Endothelial cell of umbilical vein (primary cell): ENCODE data around the gene EPYC. TPM values are rescaled to one million over a fixed set of nuclear protein-coding genes. Genes with fewer than 3 reads are reported as not detected.

Experiments used
- BruUV-seq: library from RNA; stranded (reverse); fragments of 400-500 nt; replicated peaks from 2 replicates; lab custom pipeline; 2021; lab: Mats Ljungman, UMichigan
- CTCF ChIA-PET: fragments of 300-600, 350-600 bp; sonication (Branson Sonifier 250); formaldehyde crosslinking; loops from one replicate; lab custom pipeline; 2021; ENCODE audit warnings: antibody characterized with exemption, inconsistent platforms; lab: Charles Lee
- POLR2A ChIA-PET: fragments of 300-600, 350-600 bp; sonication (Branson Sonifier 250); formaldehyde crosslinking; loops from one replicate; lab custom pipeline; 2021; ENCODE audit warnings: antibody characterized with exemption, inconsistent platforms; lab: Charles Lee
- DNase-seq: peaks from one replicate; pipeline ENCODE4 v3.0.0-alpha.2; 2011; ENCODE audit warnings: low read depth, low spot score
- FAIRE-seq: peaks from 2 replicates; lab custom pipeline; 2011; peaks lifted over from hg19 to GRCh38; lab: Jason Lieb, UNC
- H2AFZ ChIP-seq: 2 replicates; pipeline ENCODE4 v1.6.0; 2012; ENCODE audit warnings: low read depth, low read length, control low read depth, inconsistent platforms
- H3K27ac ChIP-seq: 2 replicates; pipeline ENCODE4 v1.5.1; 2011; ENCODE audit warnings: low read depth, mild to moderate bottlenecking, control low read depth, low read length, moderate library complexity; ENCODE audit not compliant: insufficient read depth
- H3K27me3 ChIP-seq, 2 experiments: 2 replicates each; pipeline versions ENCODE4 v1.6.0 to v1.6.1; 2011; ENCODE audit warnings: low read length in 2 of 2, mixed read lengths in 1 of 2; ENCODE audit not compliant: control insufficient read depth in 2 of 2, insufficient read depth in 2 of 2
- H3K36me3 ChIP-seq, 2 experiments: 2 replicates in 1 of 2; 3 replicates in 1 of 2; pipeline ENCODE4 v1.5.1; 2011; ENCODE audit warnings: low read length in 2 of 2, mild to moderate bottlenecking in 1 of 2, moderate library complexity in 1 of 2; ENCODE audit not compliant: control insufficient read depth in 2 of 2, insufficient read depth in 2 of 2; ENCODE audit errors: extremely low read depth in 1 of 2
- H3K4me1 ChIP-seq: 3 replicates; pipeline ENCODE4 v1.5.1; 2011; ENCODE audit warnings: mild to moderate bottlenecking, low read length; ENCODE audit not compliant: control insufficient read depth, insufficient read depth; ENCODE audit errors: extremely low read depth
- H3K4me2 ChIP-seq: 2 replicates; pipeline ENCODE4 v1.6.1; 2011; ENCODE audit warnings: low read length, control low read depth, mixed read lengths; ENCODE audit not compliant: insufficient read depth
- H3K4me3 ChIP-seq, 3 experiments: fragments of 200-600 bp in 1 of 3; sonication (generic), shearing (Covaris generic) in 1 of 3; replicated peaks in 1 of 3; 2 replicates each; pipeline ENCODE4 v1.5.1; 2011 to 2016; ENCODE audit warnings: control low read depth in 3 of 3, low read length in 3 of 3, mild to moderate bottlenecking in 2 of 3, inconsistent platforms in 1 of 3, low read depth in 1 of 3, moderate library complexity in 1 of 3; ENCODE audit not compliant: insufficient read depth in 1 of 3
- H3K79me2 ChIP-seq: 2 replicates; pipeline ENCODE4 v1.6.0; 2012; ENCODE audit warnings: low read length, inconsistent platforms; ENCODE audit not compliant: control insufficient read depth, insufficient read depth
- H3K9ac ChIP-seq: replicated peaks from 2 replicates; pipeline ENCODE3; 2011; ENCODE audit warnings: low read length, control low read depth; ENCODE audit not compliant: insufficient read depth; ENCODE audit errors: extremely low read depth
- H3K9me1 ChIP-seq: replicated peaks from 3 replicates; pipeline ENCODE4 v1.6.0; 2011; ENCODE audit warnings: mild to moderate bottlenecking, low read length; ENCODE audit not compliant: control insufficient read depth, insufficient read depth; ENCODE audit errors: extremely low read depth
- H3K9me3 ChIP-seq: replicated peaks from 2 replicates; pipeline ENCODE4 v1.5.1; 2012; ENCODE audit warnings: low read length, inconsistent platforms; ENCODE audit not compliant: control insufficient read depth, insufficient read depth
- H4K20me1 ChIP-seq: replicated peaks from 2 replicates; pipeline ENCODE3; 2011; ENCODE audit warnings: mild to moderate bottlenecking, low read length; ENCODE audit not compliant: control insufficient read depth, insufficient read depth; ENCODE audit errors: extremely low read depth
- EZH2 ChIP-seq: IDR thresholded peaks from 2 replicates; pipeline ENCODE4 v1.6.1; 2012; ENCODE audit warnings: borderline replicate concordance, low read depth, mild to moderate bottlenecking, moderate library complexity, low read length, inconsistent platforms; ENCODE audit not compliant: severe bottlenecking
- FOS ChIP-seq: IDR thresholded peaks from 2 replicates; pipeline ENCODE4 v1.6.1; 2011; ENCODE audit warnings: mild to moderate bottlenecking, low read length, moderate library complexity, borderline replicate concordance; ENCODE audit not compliant: insufficient read depth
- GATA2 ChIP-seq: IDR thresholded peaks from 2 replicates; pipeline ENCODE4 v1.7.0; 2011; ENCODE audit warnings: low read depth, mild to moderate bottlenecking, moderate library complexity, mixed read lengths, low read length; ENCODE audit not compliant: insufficient read length, insufficient read depth
- JUN ChIP-seq: IDR thresholded peaks from 2 replicates; pipeline ENCODE4 v1.6.1; 2011; ENCODE audit warnings: borderline replicate concordance, low read depth; ENCODE audit not compliant: insufficient read length, insufficient read depth
- MYC ChIP-seq: IDR thresholded peaks from one replicate; pipeline ENCODE4 v1.6.1; 2011; ENCODE audit warnings: mild to moderate bottlenecking, low read depth, low read length
- POLR2A ChIP-seq: IDR thresholded peaks from 2 replicates; pipeline ENCODE4 v1.6.1; 2012; ENCODE audit warnings: low read depth, mild to moderate bottlenecking, control low read depth, low read length
- POLR2AphosphoS5 ChIP-seq: IDR thresholded peaks from 2 replicates; pipeline ENCODE4 v1.6.1; 2012; ENCODE audit warnings: low read depth, mild to moderate bottlenecking, control low read depth, low read length, moderate library complexity; ENCODE audit not compliant: insufficient read depth
- dilution Hi-C: fragments of 300-500 bp; cut with MboI; formaldehyde crosslinking; loops from one replicate; pipeline ENCODE4 v1.15.0; 2019; ENCODE audit warnings: low sequenced_read_pairs; ENCODE audit not compliant: extremely low pct_ligation_motif_present
- intact Hi-C: fragments of 100-400 bp; cut with micrococcal nuclease; formaldehyde crosslinking; loops from one replicate; pipeline ENCODE4 v1.10.0; 2022
- polyA plus RNA-seq, 4 experiments: library from polyadenylated mRNA; depleted of rRNA in 3 of 4; stranded (reverse) in 3 of 4; unstranded in 1 of 4; fragments of >200 nt; gene quantifications; 2 replicates each; pipeline versions ENCODE4 v1.2.1 to v1.2.3, GENCODE V29; 2011 to 2012; ENCODE audit warnings: missing spikeins in 1 of 4
- total RNA-seq: library from RNA; stranded (reverse); gene quantifications from 2 replicates; pipeline ENCODE4 v1.2.3, GENCODE V29; 2021
- TF ChIP-seq, protein P1 (sequence below): IDR thresholded peaks from 2 replicates; pipeline ENCODE4 v1.6.1; 2011; ENCODE audit not compliant: insufficient read depth, insufficient read length
- TF ChIP-seq, protein P2 (sequence below), 2 donors: IDR thresholded peaks; 1 replicate in 1 of 2; 2 replicates in 1 of 2; pipeline ENCODE4 v1.5.1; 2011; ENCODE audit warnings: low read length in 2 of 2, mild to moderate bottlenecking in 2 of 2, moderate library complexity in 2 of 2, control low read depth in 1 of 2, inconsistent platforms in 1 of 2, low read depth in 1 of 2; ENCODE audit not compliant: insufficient read depth in 1 of 2; ENCODE audit errors: extremely low read depth in 1 of 2

EPYC gene
- total and polyA plus RNA-seq, 2 donors (not counting 3 experiments of a cell fraction or from before 2014, with no cell fraction given): not detected

DNA sequence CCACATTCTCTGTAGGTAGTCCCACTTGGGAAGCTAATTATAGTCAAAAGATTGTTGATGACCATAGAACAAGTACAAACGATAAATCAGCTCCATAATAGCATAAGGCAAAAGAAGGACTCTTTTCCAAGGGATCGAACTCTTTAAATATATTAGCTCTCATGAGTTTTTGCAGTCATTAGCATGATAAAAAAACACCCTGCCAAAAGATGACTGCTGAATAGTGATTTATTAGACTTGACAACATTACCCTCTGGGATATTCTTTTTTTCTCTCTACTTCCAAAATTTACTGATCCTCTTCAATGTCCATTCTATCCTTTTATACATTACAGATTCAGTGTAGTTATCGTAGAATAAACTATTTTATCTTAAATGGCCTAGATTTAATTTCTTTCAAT, 14.2 kb downstream of the EPYC start:
- TF ChIP-seq EZH2 (no peak), POLR2A (no peak), GATA2 (no peak), POLR2AphosphoS5 (no peak), JUN (no peak), FOS (no peak), MYC (no peak)
- TF ChIP-seq, protein P1, sequence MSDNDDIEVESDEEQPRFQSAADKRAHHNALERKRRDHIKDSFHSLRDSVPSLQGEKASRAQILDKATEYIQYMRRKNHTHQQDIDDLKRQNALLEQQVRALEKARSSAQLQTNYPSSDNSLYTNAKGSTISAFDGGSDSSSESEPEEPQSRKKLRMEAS: no peak
- TF ChIP-seq, protein P2, sequence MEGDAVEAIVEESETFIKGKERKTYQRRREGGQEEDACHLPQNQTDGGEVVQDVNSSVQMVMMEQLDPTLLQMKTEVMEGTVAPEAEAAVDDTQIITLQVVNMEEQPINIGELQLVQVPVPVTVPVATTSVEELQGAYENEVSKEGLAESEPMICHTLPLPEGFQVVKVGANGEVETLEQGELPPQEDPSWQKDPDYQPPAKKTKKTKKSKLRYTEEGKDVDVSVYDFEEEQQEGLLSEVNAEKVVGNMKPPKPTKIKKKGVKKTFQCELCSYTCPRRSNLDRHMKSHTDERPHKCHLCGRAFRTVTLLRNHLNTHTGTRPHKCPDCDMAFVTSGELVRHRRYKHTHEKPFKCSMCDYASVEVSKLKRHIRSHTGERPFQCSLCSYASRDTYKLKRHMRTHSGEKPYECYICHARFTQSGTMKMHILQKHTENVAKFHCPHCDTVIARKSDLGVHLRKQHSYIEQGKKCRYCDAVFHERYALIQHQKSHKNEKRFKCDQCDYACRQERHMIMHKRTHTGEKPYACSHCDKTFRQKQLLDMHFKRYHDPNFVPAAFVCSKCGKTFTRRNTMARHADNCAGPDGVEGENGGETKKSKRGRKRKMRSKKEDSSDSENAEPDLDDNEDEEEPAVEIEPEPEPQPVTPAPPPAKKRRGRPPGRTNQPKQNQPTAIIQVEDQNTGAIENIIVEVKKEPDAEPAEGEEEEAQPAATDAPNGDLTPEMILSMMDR (IDR thresholded peaks at IDR 0.05; ENCODE audit: extremely low read depth in 1 of 2, insufficient read depth in 1 of 2, low read depth in 1 of 2, low read length in 2 of 2): no peak
- FAIRE-seq: no peak
- no peaks in the 10 kb centered on the region for H4K20me1 ChIP-seq
- H3K27me3 ChIP-seq: no peaks in the 10 kb centered on the region
- no peaks in the 10 kb centered on the region for H3K9me1 ChIP-seq
- dilution Hi-C loops (no loop called here), intact Hi-C loops (no loop called here)
- CTCF ChIA-PET: no interaction called here
- BruUV-seq: no TSS peak
- no peak overlapping the region for H3K4me3 ChIP-seq
- H2AFZ ChIP-seq: no peak overlapping the region
- no peaks in the 10 kb centered on the region for H3K36me3 ChIP-seq
- POLR2A ChIA-PET: no interaction called here
- H3K4me1 ChIP-seq: no peaks in the 10 kb centered on the region
- no peak overlapping the region for H3K27ac ChIP-seq
- H3K4me2 ChIP-seq: no peak overlapping the region
- no peak overlapping the region for H3K9ac ChIP-seq
- H3K79me2 ChIP-seq: no peaks in the 10 kb centered on the region
- H3K9me3 ChIP-seq: no peaks in the 10 kb centered on the region
- DNase-seq: no peak
